Activated CD4-positive, alpha-beta T cell treated with anti-CD3 and anti-CD28 coated beads, Interleukin-2, amount 50 U/mL, for 1 hour (primary cell): ENCODE measurements around the gene FBXL7.

ENCODE experiments used
- DNase-seq: peaks from one replicate; pipeline ENCODE4 v3.0.0-alpha.2; 2020

FBXL7 gene

GRCh38 chr5:15904899-15905830 is 405.2 kb downstream of the FBXL7 start:
- DNase-seq, result no peak

- no peak for DNase-seq
These were observed 414.7 kb downstream of the FBXL7 start for GRCh38 chr5:15914638-15915037.

GRCh38 chr5:15926586-15926985 is 426.6 kb downstream of the FBXL7 start:
- DNase-seq, result no peak

- DNase-seq, result no peak
These were observed 427.9 kb downstream of the FBXL7 start for GRCh38 chr5:15927710-15928380.

- DNase-seq, result no peak
These were observed 429.8 kb downstream of the FBXL7 start for GRCh38 chr5:15929611-15930263.

- no peak for DNase-seq
These were observed 432.1 kb downstream of the FBXL7 start for GRCh38 chr5:15932066-15932465.

- no peak for DNase-seq
These were observed 433.6 kb downstream of the FBXL7 start for GRCh38 chr5:15933259-15934207.

GRCh38 chr5:15936505-15937245 is 436.7 kb downstream of the FBXL7 start:
- DNase-seq, result no peak

GRCh38 chr5:15937708-15938107 is 437.7 kb downstream of the FBXL7 start:
- no peak for DNase-seq

- DNase-seq, result no peak
These were observed 438.2 kb downstream of the FBXL7 start for GRCh38 chr5:15938186-15938585.

GRCh38 chr5:15938961-15939360 is 439.0 kb downstream of the FBXL7 start:
- no peak for DNase-seq

- no peak for DNase-seq
These were observed 440.9 kb downstream of the FBXL7 start for GRCh38 chr5:15940905-15941304.

- DNase-seq, result no peak
These were observed 443.5 kb downstream of the FBXL7 start for GRCh38 chr5:15943487-15943886.

- DNase-seq, result no peak
These were observed 446.0 kb downstream of the FBXL7 start for GRCh38 chr5:15946026-15946425.

- DNase-seq, result no peak
These were observed 448.2 kb downstream of the FBXL7 start for GRCh38 chr5:15948190-15948589.

- no peak for DNase-seq
These were observed 451.1 kb downstream of the FBXL7 start for GRCh38 chr5:15951126-15951525.

GRCh38 chr5:15951550-15951949 is 451.6 kb downstream of the FBXL7 start:
- no peak for DNase-seq

GRCh38 chr5:15956622-15957021 is 456.6 kb downstream of the FBXL7 start:
- DNase-seq, result no peak

- DNase-seq, result no peak
These were observed 457.1 kb downstream of the FBXL7 start for GRCh38 chr5:15957124-15957523.

GRCh38 chr5:15959370-15960164 is 459.6 kb downstream of the FBXL7 start:
- DNase-seq, result no peak
